ENCODE results near the gene SEC22C.
"Not testable (repeated sequence)": the region's sequence is repeated elsewhere in the genome, so short reads cannot be mapped to it uniquely, and the experiment has no call there.

Gene SEC22C

DNA sequence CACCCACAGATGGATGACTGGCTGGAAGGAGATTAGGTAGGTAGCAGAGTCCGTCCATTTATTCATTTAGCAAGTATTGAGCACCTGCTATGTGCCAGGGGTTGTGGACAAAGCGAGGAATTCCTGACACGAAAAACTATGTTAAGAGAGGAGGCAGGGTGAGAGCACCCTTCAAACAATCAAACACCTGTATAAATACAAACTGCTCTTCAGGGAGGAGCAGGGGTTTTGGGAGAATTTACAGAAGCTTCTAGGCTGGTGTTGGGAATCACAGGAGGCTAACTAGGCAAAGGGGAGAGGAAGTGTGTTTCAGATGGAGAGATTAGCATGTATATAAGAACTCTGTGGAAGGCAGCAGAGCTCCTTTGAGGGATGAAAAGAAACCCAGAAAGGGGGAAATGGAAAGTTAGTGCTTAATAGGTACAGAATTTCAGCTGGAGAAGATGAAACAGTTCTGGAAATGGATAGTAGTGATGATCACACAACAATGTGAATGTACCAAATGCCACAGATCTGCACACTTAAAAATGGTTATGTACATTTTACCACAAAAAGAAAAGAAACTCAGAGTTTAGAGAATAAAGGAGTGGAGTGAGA lies 805 bp upstream of the SEC22C start:
- DNase-seq (ENCODE audit: low read depth in 4 of 4, low spot score in 1 of 4): no peak

DNA sequence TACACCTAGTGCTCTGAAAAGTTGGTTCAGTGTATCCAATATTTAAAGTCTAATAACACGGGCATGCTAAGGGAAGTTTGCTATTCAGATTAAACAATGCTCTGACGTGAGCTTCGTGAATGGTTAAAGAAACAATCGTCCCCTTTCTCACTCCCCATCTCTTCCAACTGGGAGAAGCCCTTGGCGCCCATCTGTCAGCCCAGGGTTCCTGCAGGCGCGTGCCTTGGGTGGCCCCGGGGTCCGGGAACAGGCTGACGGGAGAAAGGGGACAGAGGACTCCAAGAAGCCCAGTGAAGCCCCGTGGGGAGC lies 413 bp downstream of the SEC22C start:
- no peak for DNase-seq (ENCODE audit: low read depth in 4 of 4, low spot score in 1 of 4)

DNA sequence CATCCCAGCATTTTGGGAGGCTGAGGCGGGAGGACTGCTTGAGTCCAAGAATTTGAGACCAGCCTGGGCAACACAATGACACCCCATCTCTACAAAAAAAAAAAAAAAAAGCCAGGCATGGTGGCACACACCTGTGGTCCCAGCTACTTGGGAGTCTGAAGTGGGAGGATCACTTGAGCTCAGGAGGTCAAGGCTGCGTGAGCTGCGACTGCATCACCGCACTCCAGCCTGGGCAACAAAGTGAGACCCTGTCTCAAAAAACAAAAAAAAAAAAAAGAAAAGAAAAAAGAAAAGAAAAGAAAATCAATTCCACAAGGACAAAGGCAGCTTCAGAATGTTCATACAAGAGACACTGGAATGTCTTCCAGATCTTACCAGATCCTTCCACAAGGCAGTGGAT lies 2.4 kb downstream of the SEC22C start:
- not testable (repeated sequence) for DNase-seq (ENCODE audit: low read depth in 4 of 4, low spot score in 1 of 4)

DNA sequence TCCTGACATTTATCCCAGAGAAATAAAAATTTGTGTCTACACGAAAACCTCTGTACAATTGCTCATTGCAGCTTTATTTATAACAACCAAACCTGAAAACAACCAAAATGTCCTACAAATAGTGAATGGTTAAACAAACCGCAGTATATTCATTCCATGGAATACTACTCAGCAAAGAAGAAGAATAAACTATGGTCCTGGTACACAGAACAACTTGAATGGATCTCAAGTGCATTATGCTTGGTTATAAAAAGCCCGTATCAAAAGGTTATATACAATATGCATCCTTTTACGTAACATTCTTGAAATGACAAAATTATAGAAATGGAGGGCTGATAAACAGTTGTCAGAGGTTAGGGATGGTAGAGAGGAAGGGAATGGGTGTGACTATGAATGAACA lies 3.7 kb downstream of the SEC22C start:
- no peak for DNase-seq (ENCODE audit: low read depth in 4 of 4, low spot score in 1 of 4)

DNA sequence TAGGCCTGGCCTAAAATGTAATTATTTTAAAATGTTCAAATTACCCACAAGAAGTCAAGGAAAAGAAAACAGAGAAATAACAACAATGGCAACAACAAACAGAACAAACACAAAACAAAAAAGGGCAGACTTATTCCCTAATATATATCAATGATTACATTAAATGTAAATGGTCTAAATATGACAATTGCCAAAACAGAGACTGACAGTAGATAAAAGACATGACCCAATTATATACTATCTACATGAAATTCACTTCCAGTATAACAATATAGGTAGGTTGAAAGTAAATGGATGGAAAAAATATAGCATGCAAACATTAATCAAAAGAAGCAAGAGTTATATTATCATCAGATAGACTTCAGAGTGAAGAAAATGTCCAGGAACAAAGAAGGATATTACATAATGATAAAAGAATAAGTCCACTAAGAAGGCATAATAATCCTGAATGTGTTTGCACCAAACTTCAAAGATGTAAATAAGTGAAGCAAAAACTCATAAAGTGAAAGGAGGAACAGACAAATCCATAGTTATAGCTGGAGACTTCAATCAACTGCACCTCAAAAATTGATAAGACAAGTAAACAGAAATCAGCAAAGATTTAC lies 6.5 kb downstream of the SEC22C start:
- DNase-seq (ENCODE audit: low read depth in 4 of 4, low spot score in 1 of 4): no peak

DNA sequence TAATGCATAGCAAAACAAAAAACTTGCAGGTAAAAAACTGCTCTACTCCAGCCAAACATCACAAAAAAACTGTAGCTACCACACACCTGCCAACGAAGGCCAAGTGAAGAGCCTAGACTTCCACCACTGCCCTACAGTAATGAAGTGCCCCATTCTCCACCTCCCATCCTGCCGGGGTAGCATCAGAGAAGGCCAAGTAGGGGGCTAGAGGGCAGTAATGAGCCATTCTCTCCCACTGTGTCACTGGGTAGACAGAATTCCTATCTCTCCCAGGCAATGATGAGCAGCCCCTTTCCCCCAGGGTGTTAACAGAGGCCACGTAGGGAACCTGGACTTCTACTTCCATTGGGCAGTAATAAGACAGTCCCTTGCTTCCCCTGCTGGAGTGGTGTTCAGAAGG lies 9.5 kb downstream of the SEC22C start:
- no peak for DNase-seq (ENCODE audit: low read depth in 4 of 4, low spot score in 1 of 4)

DNA sequence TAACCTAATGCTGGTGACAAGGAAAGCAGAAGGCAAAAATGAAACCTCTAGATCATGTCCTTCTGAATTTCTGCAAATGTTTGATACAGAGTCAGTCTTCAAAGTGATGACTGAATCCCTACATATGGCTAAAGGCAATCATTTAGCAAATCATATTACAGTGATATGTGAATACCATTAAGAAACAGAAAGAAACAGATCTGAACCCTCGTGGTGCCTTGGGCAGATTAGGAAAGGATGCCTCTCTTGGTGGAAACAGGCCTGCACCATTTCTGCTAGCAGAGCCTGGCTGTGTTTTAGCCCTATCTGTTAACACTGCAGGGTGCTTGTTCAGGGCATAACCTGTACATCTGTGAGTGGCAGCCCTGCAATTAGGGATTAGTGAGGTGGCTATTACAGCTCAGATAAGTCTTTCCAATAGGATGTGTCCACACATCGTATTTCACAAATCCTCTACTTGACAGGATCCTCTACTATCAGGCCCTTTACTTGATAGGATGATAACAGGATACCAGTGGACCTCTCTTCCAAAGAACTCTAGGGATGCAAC lies 12.1 kb downstream of the SEC22C start:
- DNase-seq (ENCODE audit: low read depth in 4 of 4, low spot score in 1 of 4): no peak

DNA sequence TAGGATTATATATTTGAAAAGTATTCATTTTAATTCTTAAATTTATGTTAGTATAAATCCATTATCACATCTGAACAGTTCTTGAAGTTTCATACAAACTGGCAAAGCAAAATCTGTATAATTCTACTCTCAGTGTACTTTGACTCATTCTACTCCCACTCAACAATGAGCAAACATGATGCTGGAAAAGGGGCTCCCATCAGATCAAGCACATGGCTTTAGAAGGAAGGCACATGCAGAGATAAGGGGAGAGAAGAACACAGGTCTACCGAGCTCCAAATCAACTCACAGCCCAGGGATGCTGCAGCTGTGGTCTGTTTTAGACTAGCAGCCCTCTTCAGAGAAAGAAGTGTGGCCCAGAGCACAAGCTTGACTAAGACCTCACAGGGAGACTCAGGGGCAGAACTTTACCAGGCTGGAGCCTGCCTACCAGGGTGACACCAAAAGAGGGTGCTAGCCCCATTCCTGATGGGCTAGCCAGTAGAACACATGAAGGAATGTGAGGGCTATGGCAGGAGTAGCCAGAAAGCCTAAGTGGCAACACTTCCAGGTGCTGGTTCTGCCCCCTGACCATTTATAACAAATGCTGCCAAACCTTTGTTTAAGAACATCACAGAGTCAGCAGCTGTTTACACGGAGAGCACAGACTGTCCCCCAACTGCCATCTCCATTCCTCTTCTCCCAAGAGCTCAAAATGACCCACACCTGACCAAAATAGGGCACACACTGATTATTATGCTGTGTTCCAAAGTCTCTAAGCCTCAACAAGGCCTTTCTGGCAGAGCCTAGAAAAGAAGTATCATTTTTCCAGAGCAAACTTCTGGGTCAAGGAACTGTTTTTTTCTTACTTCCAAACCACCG lies 19.5 kb downstream of the SEC22C start:
- no peak for DNase-seq (ENCODE audit: low read depth in 4 of 4, low spot score in 1 of 4)

DNA sequence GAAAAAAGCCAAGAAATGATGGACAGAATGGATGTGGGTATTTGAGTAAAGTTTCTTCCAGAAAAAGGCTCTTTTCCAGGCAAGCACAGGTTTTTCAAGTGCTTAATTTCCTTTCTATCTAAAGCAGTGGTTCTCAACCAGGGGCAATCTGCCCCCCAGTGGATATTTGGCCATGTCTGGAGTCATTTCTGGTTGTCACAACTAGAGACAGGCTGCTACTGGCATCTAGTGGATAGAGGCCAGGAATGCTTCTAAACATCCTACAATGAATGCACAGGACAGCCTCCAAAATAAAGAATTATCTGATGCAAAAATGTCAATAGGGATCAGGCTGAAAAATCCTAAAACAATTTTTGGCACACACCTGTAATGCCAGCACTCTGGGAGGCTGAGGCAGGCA lies 23.9 kb downstream of the SEC22C start:
- no peak for DNase-seq (ENCODE audit: low read depth in 4 of 4, low spot score in 1 of 4)

DNA sequence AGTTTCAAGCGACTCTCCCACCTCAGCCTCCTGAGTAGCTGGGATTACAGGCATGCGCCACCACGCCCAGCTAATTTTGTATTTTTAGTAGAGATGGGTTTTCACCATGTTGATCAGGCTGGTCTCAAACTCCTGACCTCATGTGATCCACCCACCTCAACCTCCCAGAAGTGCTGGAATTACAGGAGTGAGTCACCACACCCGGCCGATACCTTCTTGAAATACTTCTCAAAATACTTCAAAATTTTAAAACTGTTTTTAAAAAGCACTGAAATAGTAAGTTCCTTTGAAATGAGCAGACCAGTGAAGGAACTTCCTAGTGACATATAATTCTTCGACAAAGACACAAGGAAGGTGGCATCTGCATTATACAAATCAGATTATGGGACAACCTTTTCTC lies 24.9 kb downstream of the SEC22C start:
- not testable (repeated sequence) for DNase-seq (ENCODE audit: low read depth in 4 of 4, low spot score in 1 of 4)

DNA sequence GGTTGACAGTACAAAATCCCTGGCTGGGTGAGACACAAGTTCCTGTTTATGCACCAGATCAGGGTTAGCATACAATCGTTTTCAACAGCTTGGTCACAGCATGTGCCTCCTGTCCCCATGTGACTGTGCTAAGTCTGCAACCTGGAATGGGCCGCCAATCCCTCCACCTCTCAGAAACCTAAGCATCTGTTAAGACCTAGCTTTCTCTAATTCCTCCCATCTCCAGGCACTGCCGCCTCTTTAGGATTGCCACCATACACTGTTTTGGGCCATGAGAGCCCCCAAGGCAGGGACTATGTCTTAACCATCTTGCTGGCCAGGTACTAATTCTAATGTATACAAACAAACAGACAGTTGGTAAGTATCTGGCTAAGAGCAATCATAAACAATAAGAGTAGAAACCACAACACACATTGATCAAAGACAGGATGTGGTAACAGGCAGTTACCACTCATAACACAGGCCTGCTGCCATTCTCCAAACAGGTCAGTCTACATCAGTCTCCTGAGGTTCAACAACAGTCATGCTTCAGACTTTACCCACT lies 25.6 kb downstream of the SEC22C start:
- no peak for DNase-seq (ENCODE audit: low read depth in 4 of 4, low spot score in 1 of 4)

DNA sequence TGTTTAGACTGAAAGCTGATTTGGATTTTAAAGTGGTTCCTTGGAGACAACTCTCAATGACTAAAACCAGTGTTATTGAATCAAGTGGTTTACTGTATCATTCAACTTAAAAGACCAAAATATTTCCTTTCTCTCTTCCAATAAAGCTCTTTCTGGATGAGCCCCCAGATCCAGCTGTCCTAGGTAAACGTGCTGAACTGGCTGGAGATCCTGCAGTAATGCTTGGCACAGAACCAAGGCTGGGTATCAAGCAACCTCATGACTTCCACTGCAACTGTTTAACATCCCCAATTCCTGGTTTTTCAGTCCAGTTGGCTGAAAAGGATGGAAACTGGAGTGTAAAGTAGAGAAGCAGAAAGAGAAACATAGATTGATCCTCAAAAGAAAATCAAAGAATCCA lies 28.9 kb downstream of the SEC22C start:
- no peak for DNase-seq (ENCODE audit: low read depth in 4 of 4, low spot score in 1 of 4)

DNA sequence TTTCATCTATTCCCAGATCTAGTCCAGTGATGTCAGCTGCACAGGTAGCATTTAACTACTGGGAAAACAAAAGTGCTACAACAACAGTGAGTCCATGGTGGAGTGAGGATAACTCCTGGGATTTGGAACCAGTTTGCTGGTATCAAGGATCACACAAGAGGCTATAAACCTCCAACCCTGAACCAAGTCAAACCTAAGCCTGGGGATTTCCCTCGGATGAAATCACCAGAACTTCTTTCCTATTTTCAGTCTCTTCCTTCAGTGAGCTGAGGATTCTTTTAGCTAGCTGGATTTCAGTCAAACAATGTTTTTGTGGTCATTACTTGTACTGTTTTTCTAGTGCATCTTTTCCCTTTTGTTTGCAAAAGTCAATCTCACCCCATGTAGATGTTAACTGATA lies 31.5 kb downstream of the SEC22C start:
- no peak for DNase-seq (ENCODE audit: low read depth in 4 of 4, low spot score in 1 of 4)

DNA sequence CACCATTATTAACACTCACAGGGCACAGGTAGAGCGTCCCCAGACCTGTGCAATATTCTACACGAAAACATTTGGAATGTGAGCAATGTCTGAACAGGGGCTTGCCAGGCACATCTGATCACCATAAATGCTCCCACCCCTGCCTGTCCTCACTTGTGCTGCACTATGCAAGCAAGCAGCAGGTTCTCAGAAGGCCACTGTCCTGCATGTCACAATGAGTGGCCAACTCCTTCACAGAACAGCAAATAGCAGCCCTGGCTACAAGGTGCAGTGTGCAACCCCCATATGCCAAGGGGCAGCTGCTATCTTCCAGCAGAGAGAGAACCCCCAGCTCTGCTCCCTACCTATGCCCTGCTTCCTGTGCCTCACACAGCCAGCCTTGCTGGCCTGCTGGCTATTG lies 32.6 kb downstream of the SEC22C start:
- no peak for DNase-seq (ENCODE audit: low read depth in 4 of 4, low spot score in 1 of 4)

DNA sequence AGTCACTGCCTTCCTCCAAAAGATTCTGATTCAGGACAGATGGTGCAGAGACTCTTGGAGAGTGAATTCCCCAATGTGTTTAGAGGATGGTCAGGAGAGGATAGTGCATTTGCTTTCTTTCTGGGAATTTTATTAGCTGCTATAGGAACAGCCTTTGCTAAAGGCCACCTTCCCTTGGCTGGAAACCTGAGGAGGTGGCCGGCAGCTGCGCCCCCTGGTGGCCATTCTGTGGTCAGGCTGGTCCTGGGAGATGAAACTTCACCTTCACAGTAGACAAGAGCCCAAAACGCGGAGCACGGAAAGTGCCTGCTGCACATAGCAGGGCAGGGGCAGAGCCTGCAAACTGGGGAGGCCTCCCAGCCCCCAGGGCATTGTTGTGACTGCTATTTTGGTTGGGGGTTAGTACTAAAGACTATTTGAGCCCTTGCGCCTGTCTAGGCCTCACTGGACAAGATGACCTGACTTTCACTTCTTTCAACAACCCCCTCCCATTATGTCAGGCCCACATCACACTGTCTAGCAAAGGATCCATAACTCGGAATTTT lies 34.3 kb downstream of the SEC22C start:
- DNase-seq (ENCODE audit: low read depth in 4 of 4, low spot score in 1 of 4): peak; percentile 42 to 60 (median 53)

DNA sequence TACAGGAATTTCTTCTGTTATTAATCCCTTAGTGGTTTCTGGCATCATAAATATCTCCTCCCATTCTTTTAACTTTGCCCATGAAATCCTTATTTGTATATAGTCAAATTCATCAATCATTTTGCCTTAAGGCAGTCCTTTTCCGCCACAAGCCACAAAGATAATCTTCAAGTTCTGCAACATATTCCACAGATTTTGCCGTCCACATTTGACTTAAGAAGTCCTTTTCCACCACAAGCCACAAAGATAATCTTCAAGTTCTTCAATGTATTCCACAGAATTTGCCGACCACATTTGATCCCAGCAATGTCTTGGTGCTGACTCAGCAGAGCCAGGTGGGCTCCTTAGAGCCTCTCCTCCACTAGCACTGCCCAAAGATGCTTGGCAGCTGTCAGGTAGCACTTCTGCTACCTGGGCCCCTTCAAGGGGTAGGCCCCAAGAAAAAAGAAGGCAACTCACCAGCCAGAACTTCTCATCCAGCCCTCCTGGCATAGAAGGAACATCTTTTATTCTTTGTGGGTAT lies 35.0 kb downstream of the SEC22C start:
- no peak for DNase-seq (ENCODE audit: low read depth in 4 of 4, low spot score in 1 of 4)

DNA sequence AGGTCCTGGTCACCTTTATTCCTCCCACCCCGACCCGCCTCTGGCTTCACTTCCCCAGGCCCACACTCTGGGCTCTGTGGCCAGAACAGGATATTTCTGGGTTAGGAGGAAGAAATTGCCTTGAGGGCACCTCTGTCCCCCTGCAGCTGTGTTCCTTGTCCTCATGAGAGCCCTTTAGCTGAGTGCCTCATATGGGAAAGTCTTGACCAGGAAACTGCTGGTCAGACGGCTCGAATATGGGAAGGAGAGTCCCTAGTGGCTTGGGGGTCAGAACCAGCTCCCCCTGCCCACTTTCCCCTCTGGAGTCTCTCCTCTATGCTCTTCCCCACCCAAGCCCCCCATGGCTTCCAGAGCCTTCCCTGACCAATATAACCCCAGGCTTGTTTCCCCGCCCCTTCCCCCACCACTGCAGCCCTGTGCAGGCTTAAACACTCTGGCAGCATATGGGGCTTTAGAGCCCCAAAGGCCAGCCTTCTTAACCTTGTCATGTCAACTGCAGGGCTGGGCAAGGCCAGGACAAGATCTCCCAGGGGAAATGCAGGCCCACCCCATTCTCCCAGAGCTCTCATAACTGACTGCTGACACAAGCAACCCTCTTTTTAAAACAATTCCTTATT lies 36.4 kb downstream of the SEC22C start:
- no peak for DNase-seq (ENCODE audit: low read depth in 4 of 4, low spot score in 1 of 4)

DNA sequence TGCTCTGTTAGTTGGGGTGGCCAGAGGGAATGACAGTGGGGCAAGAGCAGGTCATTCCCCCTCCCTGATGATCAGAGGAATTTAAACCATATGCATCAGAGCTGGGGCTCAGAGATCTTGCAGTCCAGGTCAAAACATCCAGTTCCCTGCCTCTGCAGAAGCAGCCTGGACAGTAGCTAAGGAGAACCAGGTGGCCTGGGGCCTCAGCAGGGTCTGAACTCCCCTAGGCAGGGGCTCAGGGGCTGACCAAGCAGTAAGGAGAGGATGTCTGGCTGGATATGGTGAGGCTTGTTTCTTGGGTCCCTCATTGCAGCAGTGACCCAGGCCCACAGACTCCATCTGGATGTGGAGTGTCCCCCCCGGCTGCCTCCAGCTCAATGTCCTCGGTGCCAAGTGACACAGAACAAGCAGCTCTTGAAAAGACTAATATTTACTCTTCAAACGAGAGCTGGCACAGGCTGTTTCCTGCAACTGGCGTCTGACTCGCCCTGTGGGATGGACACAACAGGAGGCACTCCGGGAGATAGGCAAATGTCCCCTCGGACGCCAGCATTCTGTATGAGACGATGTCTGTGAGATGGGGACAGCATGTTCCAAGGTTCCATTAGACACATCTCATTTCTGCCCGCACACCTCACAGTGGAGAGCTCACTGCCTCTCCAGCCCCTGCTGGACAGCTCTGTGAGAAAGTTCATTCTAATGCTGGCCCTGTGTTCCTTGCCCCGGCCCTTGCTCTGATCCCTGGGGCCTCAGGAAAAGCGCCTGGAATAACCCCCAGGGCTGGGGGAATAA lies 37.1 kb downstream of the SEC22C start:
- no peak for DNase-seq (ENCODE audit: low read depth in 4 of 4, low spot score in 1 of 4)

DNA sequence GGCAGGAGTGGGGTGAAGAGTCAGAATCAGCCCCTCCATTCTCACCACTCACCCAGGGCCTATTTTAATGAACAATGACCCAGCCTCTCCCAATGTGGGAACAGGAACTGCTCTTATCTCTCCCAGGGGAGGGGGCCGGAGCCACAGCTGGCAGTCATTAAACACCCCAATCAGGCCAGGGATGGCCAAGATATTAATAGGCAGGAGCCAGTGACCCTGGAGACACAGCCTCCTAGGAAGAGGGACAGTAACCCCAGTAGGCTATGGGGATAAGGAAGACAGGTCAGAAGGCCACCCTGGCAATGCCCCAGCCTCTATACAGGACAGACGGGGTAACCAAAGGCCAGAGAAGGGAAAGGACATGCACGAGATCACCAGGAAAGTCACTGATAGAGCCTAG lies 40.7 kb downstream of the SEC22C start:
- DNase-seq (ENCODE audit: low read depth in 4 of 4, low spot score in 1 of 4): no peak

Data from stimulated activated CD4-positive, alpha-beta T cell treated with anti-CD3 and anti-CD28 coated beads, Interleukin-1b, Interleukin-23, amount 100 ng/mL, for 24 hours (primary cell).